NCI-H1436 (cell line): ENCODE data around the gene ATF7.
A peak's percentile ranks its signal among the peaks of the same experiment; 100 is the strongest.

ENCODE experiments used
- DNase-seq: peaks from one replicate; lab custom pipeline; 2025; lab: John Stamatoyannopoulos, UW

The ATF7 gene

GRCh38 chr12:53500776-53501614 lies 125.2 kb downstream of the ATF7 start, which contains the start of gene TARBP2:
Gene TARBP2, plus strand, starts transcription at chr12:53501283. Its CDS starts 126 bp downstream, at chr12:53501409.
- peak; percentile 99 for DNase-seq

GRCh38 chr12:53500142-53500775 lies 125.9 kb downstream of the ATF7 start:
- DNase-seq = no peak

GRCh38 chr12:53499266-53500141 lies 126.7 kb downstream of the ATF7 start, which contains the start of gene MAP3K12:
Gene MAP3K12, minus strand, starts transcription at chr12:53499458. Its CDS starts 12,067 bp downstream, at chr12:53487391.
- peak; percentile 73 for DNase-seq

- DNase-seq = no peak
Measured at GRCh38 chr12:53498235-53498630, 127.9 kb downstream of the ATF7 start.

GRCh38 chr12:53497461-53497860 lies 128.7 kb downstream of the ATF7 start:
- DNase-seq = no peak

- DNase-seq = no peak
Measured at GRCh38 chr12:53496752-53497032, 129.5 kb downstream of the ATF7 start.

GRCh38 chr12:53495903-53496751 lies 130.1 kb downstream of the ATF7 start:
- DNase-seq = no peak

- peak; percentile 6 for DNase-seq
Measured at GRCh38 chr12:53493610-53494391, 132.4 kb downstream of the ATF7 start.

GRCh38 chr12:53492830-53493609 lies 133.2 kb downstream of the ATF7 start:
- peak; percentile 85 for DNase-seq

- no peak for DNase-seq
Measured at GRCh38 chr12:53492188-53492587, 134.0 kb downstream of the ATF7 start.

GRCh38 chr12:53489242-53489864 lies 136.8 kb downstream of the ATF7 start:
- DNase-seq = no peak

- no peak for DNase-seq
Measured at GRCh38 chr12:53486736-53487487, 139.3 kb downstream of the ATF7 start.

- no peak for DNase-seq
Measured at GRCh38 chr12:53485955-53486735, 140.0 kb downstream of the ATF7 start.

GRCh38 chr12:53484686-53485575 lies 141.3 kb downstream of the ATF7 start:
- no peak for DNase-seq

GRCh38 chr12:53483979-53484377 lies 142.2 kb downstream of the ATF7 start:
- DNase-seq = no peak

GRCh38 chr12:53483225-53483978 lies 142.8 kb downstream of the ATF7 start:
- no peak for DNase-seq
